NCI-H1930 (cell line): ENCODE data around the gene ERRFI1.
"Not testable (repeated sequence)": the region's sequence is repeated elsewhere in the genome, so short reads cannot be mapped to it uniquely, and the experiment has no call there.

Experiments
- DNase-seq, 2 experiments: peaks; one replicate each; lab custom pipeline; 2025; lab: John Stamatoyannopoulos, UW

ERRFI1 gene

GRCh38 chr1:8026153-8026975 is at the start of gene ERRFI1:
ERRFI1 (minus strand) TSS chr1:8026309; CDS start chr1:8015619, 10,690 bp downstream.
- DNase-seq = peak; percentile 90 to 93

- DNase-seq = no peak
These were observed 49.5 kb upstream of the ERRFI1 start for GRCh38 chr1:8075511-8076051.

GRCh38 chr1:8073112-8073855 is 47.2 kb upstream of the ERRFI1 start:
- DNase-seq = no peak

GRCh38 chr1:8070381-8070811 is 44.3 kb upstream of the ERRFI1 start:
- DNase-seq = no peak

- DNase-seq = not testable (repeated sequence)
These were observed 43.7 kb upstream of the ERRFI1 start for GRCh38 chr1:8069614-8070320.

GRCh38 chr1:8065369-8065768 is 39.3 kb upstream of the ERRFI1 start:
- DNase-seq = no peak

- DNase-seq = no peak
These were observed 37.4 kb upstream of the ERRFI1 start for GRCh38 chr1:8063298-8064036.

- no peak for DNase-seq
These were observed 36.8 kb upstream of the ERRFI1 start for GRCh38 chr1:8062861-8063260.

GRCh38 chr1:8061673-8062386 is 35.7 kb upstream of the ERRFI1 start:
- no peak for DNase-seq

GRCh38 chr1:8061210-8061609 is 35.1 kb upstream of the ERRFI1 start:
- no peak for DNase-seq

GRCh38 chr1:8059161-8059622 is 33.1 kb upstream of the ERRFI1 start:
- no peak for DNase-seq

GRCh38 chr1:8057779-8058178 is 31.7 kb upstream of the ERRFI1 start:
- not testable (repeated sequence) for DNase-seq

GRCh38 chr1:8055973-8056372 is 29.9 kb upstream of the ERRFI1 start:
- DNase-seq = no peak

- no peak for DNase-seq
These were observed 27.9 kb upstream of the ERRFI1 start for GRCh38 chr1:8053878-8054567.

GRCh38 chr1:8051650-8052049 is 25.5 kb upstream of the ERRFI1 start:
- DNase-seq = no peak

- not testable (repeated sequence) for DNase-seq
These were observed 23.1 kb upstream of the ERRFI1 start for GRCh38 chr1:8049229-8049628.

- DNase-seq = no peak
These were observed 21.8 kb upstream of the ERRFI1 start for GRCh38 chr1:8047686-8048445.

GRCh38 chr1:8047112-8047511 is 21.0 kb upstream of the ERRFI1 start:
- no peak for DNase-seq

- no peak for DNase-seq
These were observed 20.3 kb upstream of the ERRFI1 start for GRCh38 chr1:8046391-8046790.
